GM19238 (cell line): ENCODE data around the gene LBP.
"Not testable (repeated sequence)": the region's sequence is repeated elsewhere in the genome, so short reads cannot be mapped to it uniquely, and the experiment has no call there.

Experiments used
- DNase-seq: peaks from one replicate; pipeline ENCODE4 v3.0.0; 2011; ENCODE audit warnings: low spot score; ENCODE audit not compliant: insufficient read length

The LBP gene

GRCh38 chr20:38393259-38393658 lies 47.0 kb downstream of the LBP start:
- DNase-seq, result no peak

DNA sequence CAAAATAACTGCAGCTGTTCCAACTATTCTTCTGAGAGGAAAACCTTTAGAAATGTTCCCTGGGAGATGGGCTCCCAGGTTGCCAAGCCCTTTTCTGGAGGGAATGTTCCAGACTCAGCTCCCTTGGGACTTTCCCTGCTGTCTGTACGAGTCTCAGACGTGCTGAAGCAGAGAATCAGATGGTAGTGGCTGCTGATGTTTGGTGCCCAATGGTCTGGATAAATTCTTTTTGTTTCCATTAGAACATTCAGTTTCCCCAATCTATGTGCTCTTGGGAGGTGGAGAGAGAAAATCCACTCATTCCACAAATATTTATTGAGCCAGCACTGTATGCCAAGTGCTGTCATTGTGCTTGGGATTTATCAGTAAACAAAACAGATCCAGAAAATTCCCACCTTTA lies 48.9 kb downstream of the LBP start:
- no peak for DNase-seq

DNA sequence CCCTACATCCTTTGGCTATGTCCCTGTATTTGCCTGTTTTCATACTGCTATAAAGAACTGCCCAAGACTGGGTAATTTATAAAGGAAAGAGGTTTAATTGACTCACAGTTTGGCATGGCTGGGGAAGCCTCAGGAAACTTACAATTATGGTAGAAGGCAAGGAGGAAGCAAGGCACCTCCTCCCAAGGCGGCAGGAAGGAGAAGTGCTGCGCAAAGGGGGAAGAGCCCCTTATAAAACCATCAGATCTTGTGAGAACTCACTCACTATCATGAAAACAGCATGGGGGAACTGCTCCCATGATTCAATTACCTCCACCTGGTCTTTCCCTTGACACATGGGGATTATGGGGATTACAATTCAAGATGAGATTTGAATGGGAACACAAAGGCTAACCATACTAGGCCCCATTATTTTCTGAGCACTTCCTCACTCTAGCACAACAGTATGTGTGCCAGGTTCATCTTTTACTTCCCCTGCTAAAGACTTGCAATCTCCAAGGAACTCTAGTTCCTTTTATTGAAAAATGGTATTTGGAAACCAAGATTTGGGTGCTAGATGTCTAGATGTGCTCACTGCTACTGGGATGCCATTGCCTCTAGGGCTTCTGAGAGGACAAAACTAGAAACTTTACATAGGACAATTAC lies 49.6 kb downstream of the LBP start:
- DNase-seq, result not testable (repeated sequence)

DNA sequence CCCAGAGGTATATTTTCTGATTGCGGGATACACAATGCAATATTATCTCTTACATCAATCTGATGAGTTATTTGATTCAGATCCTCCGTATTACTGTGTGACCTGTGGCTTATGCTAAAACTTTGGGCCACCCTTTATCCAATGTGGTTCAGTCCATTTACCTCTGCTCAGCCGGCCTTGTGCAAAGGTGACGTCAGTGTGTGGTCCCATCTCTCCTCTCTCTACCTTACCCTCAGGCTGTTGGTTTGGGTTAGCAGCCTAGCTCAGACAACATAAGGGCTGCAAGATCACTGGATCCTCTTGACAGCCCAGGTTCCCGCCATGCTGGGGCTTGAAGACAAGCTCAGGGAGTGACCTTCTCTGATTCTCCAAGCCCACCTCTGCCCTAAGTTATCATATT lies 55.8 kb downstream of the LBP start:
- DNase-seq, result no peak

DNA sequence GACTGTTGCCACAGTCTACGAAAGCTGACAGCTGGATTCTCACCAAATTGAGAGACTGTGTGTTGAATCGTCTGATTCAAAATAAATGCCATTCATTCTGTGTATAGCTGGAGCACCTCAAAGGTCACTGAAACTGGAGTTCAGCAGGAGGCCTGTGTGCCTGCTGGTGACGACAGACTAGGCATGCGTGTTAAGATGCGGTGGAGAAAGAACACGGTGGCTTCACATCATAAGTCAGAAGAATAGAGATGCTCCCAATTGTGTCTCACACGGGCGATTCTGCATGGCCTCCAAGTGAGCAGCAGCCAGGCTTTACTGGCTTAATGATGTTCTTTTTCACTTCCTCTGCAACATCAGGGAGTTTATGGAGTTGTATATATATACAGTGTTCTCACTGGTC lies 56.5 kb downstream of the LBP start:
- no peak for DNase-seq

DNA sequence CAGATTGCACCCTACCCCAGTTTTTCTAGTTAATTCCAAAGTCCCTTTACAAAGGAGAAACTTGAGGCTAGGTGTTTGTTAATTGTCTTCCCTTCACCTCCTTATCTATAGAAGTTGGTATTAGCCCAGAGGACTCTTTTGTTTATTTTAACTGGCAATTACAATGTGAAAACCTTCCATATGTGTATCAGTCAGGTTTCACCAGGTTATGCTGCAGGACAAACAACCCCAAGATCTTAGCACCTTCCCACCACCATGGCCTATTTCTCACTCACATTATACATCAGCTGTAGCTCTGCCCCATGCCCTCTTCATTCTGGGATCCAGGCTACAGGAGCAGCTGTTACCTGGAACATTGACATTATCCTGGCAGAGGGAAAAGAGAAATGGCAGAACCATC lies 57.7 kb downstream of the LBP start:
- no peak for DNase-seq

GRCh38 chr20:38405132-38405531 lies 58.9 kb downstream of the LBP start:
- no peak for DNase-seq

DNA sequence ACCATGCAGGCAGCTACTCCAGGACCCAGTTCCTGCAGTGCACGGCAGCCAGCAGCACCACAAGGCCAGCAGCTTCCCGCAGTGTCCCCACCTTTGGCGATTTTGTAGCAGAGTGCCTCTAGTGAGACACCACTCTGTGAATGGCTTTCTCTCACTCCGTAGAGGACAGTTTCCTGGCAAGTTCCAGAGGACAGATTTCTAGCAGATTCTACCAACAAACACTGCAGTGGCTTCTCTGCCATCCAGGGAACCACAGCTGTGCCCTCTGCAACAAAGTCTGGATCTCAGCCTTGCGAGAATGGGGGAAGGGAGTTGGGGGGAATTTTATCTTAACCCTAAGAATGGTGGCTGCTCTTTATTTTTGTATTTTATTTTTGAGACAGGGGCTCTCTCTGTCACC lies 60.2 kb downstream of the LBP start:
- no peak for DNase-seq

DNA sequence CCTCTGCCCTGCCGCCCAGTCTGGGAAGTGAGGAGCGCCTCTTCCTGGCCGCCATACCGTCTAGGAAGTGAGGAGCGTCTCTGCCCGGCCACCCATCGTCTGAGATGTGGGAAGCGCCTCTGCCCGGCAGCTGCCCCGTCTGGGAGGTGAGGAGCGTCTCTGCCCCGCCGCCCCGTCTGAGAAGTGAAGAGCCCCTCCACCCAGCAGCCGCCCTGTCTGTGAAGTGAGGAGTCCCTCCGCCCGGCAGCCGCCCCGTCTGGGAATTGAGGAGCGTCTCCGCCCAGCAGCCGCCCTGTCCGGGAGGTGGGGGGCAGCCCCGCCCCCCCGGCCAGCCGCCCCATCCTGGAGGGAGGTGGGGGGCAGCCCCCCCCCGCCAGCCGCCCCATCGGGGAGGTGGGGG lies 61.0 kb downstream of the LBP start:
- no peak for DNase-seq

DNA sequence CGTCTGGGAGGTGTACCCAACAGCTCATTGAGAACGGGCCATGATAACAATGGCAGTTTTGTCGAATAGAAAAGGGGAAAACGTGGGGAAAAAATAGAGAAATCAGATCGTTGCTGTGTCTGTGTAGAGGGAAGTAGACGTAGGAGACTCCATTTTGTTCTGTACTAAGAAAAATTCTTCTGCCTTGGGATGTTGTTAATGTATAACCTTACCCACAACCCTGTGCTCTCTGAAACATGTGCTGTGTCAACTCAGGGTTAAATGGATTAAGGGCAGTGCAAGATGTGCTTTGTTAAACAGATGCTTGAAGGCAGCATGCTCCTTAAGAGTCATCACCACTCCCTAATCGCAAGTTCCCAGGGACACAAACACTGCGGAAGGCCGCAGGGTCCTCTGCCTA lies 61.5 kb downstream of the LBP start:
- DNase-seq, result not testable (repeated sequence)

DNA sequence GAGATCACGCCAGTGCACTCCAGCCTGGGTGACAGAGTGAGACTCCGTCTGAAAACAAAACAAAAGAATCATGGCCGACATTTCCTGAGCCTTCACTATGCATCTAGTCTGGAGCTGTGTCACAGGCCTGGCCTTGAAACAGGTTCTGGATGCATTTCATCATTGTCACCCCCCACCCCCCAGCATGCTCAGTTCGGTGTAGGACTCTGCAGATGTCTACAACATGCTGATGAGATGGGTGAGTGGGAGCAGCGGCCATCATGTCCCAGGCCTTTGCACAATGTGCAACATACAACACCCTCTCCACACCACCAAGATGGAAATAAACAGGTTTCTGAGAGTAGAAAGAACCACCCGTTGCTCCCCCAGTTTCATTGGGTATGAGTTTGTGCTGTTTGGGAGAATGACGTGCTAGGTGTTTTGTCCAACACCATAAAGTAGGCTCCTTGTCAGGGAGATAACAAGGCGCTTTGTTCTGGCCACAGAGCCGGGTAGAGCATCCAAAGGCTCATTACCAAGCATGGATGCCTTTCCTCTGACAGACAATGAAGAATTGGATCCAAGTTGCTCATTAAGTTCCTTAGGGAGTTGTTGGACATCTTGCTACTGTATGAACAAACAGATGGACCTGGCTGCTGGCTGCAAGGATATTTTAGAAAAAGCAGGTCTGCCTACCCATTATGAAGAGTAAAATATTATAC lies 66.7 kb downstream of the LBP start:
- no peak for DNase-seq

DNA sequence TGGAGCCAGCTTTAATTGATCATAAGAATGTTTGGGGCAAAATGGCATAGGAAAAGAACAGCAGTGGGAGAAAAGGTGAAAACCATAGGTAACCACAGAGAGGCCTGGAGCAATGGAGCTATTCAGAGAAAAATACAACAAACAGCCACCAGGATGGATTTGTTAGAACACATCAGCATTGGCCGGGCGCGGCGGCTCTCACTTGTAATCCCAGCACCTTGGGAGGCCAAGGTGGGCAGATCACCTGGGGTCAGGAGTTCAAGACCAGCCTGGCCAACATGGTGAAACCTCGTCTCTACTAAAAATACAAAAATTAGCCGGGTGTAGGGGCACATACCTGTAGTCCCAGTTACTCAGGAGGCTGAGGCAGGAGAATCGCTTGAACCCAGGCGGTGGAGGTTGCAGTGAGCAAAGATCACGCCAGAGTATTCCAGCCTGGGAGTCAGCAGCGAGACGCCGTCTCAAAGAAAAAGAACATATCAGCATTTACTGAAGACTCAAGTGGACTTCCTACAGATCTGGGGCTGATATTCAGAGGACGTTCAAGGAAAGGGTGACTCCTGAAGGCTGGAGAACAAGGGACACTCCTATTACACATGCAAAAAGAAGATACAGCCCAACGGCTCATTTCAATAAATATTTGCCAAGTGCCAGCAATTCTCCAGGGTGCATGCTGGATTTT lies 68.6 kb downstream of the LBP start:
- no peak for DNase-seq

GRCh38 chr20:38418509-38419204 lies 72.4 kb downstream of the LBP start:
- no peak for DNase-seq

DNA sequence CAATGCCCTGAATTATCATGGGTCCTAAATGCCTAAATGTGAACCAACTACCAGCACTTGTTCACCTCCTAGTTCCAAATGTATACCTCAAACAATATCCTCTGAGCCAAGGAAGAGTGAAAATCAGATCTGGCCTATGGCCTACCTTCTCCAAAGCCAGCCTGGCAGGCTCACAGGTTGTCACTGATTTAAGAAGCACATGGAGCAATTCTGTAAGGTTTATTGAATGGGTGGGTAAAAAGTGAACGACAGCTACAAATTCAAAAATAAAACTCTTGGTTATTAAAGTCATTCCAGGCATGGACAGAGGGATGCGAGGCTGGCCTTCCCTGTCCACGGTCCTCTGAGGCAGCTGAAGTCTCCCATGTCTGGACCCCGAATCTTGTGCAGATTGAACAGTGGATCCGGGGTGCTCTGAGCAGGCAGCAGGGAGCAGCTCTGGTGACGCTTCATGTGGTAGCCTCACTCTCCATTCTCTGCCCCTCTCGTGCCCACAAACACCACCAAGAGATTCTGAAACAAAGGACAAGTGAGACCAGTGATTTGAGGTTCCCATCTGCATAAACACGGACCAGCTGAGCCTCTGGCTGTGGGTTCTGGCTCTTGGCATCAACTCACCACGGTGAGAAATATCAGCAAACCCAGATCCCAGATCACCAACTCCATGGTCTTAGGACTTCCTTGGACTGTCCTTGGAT lies 74.3 kb downstream of the LBP start:
- no peak for DNase-seq

DNA sequence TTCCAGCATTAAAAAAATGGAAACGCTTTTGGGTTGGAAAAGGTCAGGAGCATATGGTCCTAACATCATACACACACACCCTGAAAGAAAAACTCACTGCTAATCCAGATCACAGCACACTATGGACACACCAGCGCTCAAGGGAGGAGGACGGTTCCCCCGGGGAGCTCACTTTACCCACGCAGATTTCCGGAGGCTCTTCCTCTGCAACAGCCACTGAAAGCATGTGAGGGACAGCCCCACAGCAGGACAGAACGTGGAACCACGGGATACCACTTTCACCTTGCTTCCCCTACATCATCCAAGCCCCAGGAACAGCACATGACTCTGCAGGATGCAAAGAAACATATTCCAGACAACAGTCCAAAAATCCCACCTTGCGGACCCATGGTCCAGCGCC lies 75.6 kb downstream of the LBP start:
- no peak for DNase-seq

- no peak for DNase-seq
These were observed 77.3 kb downstream of the LBP start for GRCh38 chr20:38423541-38423940.

DNA sequence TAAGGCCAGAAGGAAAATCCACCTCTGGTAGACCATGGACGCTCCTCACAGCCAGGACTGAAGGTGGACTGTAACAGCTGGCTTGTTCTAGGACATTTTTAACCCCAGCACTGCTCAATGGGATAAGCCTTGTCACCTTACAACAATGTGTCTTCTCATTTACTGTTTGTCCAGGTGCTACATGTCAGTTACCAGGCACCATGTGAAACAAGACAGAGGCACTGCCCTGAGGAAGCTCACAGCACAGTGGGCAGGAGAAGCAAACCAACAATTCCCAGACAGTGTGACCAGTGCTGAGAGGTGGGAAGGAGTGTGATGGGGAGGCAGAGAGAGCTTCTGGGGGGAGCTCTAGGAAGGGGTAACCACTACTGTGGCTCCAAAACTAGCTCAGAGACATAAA lies 78.1 kb downstream of the LBP start:
- DNase-seq, result no peak

DNA sequence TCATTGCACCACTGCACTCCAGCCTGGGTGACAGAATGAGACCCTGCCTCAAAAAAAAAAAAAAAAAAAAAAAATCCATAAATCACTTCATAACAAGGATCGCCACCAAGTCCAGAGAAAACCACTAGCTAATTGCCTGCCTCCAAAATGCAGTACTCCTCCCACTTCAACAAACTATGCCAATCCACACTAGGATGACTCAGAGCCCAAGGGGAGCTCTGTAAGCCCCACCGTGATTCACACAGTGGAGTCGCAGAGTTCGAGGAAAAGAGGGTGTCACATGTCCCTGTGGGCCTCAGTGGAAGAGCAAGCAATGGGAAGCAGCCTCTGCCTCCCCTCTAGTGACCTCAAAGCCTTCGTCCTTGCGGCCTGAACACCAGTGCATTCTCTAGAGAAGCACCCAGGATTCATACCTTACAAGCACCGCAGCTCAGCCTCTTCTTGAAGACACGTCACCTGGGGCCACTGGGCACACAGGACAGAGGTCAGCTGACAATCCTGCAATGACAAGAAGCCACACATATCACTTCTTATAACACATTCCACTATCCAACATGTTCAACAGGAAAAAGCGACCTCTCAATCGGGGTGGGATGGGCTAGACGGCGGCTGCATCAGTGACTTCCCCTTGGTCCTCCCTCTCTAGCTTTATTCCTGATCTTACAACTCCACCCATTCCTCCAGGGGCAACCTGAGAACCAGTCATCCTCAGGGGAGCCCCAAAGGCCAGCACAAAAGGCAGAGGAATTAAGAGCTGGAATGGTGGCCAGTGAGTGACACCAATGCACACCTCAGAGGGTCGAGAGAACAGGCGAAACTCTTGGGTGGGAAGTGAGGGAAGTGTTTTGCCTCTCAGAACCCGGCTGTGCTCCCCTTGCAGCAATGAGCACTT lies 80.0 kb downstream of the LBP start:
- DNase-seq, result no peak
